AG08396 (cell line): ENCODE data around the gene KLHL3.
A peak's percentile ranks its signal among the peaks of the same experiment; 100 is the strongest.

ENCODE experiments used
- DNase-seq: peaks from one replicate; pipeline ENCODE4 v3.0.0; 2012; ENCODE audit warnings: low spot score, mixed read lengths

Gene KLHL3

DNA sequence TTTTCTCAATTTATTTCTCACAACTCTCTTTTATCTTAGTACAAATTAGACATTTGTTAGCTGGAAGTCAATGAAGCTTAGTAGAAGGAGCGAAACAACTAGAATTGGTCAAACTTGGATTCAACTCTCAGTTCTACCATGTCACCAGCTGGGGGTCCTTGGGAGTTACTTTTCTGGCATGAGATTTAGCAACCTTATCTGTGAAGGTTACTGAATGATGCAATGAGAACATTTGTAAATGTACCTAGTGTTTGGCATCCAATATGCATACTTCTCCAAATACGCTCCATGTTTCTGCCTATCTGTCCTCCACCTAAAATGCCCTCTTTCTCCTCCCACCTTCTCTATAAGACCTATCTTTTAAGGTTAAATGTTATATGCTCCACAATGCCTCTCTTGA lies 12.0 kb upstream of the KLHL3 start:
- no peak for DNase-seq

DNA sequence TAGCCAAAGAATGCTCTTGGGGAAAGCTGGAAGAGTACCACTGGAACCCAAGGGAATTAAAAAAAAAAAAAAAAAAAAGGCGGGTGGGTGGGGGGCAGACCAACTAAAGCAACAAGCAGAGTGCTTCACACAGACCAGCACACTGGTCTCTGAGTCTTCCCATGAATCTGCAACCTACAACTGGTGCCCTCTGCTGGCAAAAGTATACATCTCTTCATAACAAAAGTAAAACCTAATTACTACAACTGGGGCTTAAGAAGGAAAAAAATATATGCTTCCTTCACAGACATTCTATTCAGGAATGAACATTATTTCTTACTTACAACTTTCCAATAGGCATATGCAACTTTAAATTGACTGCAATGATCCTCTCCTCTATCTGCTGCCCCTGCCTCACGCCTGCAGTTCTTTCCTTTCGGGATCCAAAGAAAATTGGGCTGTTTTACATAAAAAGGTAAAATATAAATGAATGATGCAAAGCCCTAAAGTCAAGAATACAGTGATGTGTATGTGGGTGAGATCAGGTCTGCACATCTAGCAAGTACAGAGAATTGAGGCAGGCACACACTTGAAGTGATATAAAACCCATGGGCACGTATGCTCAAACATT lies 7.2 kb upstream of the KLHL3 start:
- peak; percentile 48 for DNase-seq

DNA sequence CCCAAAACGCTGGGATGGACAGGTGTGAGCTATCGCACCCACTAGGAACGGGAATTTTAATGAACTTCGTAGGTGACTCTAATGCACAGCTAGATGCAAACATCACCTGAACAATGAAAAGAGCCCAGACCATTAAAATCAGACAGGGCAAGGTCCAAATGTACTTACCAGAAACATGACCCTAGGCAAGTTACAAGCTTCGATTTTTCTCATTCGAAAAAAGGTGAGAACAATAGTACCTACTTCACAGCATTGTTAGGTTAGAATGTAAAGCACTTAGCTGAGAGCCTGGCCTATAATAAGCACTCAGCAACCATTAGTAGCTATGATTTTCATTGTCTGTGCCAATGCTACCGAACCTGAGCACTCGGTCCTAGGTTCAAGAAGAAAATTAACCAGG lies 5.8 kb upstream of the KLHL3 start:
- DNase-seq = no peak

DNA sequence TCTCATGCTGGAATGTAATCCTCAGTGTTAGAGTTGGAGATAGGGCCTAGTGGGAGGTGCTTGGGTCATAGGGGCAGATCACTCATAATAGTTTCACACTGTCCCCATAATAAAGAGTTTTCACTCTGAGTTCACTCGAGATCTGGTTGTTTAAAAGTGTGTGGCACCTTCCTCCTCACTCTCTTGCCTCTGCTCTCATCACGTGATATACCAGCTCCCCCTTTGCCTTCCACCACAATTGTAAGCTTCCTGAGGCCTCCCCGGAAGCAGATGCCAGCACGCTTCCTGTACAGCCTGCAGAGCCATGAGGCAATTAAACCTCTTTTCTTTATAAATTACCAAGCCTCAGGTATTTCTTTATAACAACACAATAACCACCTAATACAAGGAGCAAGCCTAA lies 3.8 kb upstream of the KLHL3 start:
- DNase-seq = no peak

DNA sequence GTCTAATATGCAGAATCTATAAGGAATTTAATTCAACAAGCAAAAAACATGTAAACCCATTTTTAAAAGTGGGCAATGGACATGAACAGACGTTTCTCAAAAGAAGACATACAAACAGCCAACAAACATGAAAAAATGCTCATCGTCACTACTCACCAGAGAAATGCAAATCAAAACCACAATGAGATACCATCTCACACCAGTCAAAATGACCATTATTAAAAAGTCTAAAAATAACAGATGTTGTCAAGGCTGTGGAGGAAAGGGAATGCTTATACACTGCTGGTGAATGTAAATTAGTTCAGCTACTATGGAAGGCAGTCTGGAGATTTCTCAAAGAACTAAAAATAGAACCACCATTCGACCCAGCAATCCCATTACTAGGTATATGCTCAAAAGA lies 3.1 kb upstream of the KLHL3 start:
- no peak for DNase-seq

DNA sequence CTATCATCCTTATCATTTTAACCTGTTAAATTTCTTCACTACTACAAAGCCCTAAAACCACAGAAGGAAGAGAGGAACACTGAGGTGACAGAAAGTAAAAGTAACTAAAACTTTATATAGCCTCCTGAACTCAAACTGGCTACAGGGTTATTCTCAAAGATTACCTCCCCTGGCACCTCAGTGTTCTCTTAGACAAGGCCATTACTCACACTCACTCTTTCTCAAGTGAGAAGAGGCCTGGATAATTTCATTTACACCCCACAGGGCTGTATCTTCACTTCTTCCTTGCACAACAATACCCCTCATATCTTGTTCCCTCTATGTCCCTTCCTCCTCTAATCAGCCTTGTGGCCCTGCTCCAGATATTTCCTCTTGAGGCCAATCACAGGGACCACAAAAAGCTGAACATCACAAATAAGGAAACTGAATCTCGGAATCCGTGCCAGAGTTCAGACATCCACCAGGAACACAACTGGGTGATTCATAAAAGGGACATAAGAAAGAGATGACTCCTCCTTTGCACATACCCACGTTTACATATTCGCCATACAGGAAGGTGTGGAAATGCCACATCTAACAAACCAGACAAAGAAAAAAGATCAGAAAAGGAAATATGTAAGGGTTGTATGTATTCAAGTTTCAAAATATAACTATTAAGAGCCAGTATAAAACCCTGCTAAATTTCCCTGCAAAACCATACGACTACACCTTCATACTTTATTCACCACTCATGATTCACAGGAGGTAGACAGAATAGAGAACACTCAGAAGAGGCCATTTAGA lies 1.7 kb upstream of the KLHL3 start:
- DNase-seq = no peak

DNA sequence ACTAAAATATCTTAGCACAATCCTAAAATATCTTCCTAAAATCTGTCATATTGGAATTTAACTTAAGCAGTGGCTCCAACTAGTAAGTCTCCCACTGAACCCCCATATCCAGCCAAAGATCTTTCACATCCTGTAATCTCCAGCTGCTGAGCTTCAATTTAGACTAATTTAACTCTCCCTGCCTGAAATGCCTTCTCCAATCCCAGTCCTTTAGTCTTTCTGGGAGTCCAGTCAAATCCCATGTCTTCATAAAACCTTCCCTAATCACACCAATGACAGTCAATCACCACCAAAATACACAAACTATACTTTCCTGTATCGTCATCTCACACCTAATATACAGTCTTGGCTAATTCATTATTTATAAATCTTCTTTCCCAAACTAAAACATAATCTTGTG lies 607 bp upstream of the KLHL3 start:
- no peak for DNase-seq

DNA sequence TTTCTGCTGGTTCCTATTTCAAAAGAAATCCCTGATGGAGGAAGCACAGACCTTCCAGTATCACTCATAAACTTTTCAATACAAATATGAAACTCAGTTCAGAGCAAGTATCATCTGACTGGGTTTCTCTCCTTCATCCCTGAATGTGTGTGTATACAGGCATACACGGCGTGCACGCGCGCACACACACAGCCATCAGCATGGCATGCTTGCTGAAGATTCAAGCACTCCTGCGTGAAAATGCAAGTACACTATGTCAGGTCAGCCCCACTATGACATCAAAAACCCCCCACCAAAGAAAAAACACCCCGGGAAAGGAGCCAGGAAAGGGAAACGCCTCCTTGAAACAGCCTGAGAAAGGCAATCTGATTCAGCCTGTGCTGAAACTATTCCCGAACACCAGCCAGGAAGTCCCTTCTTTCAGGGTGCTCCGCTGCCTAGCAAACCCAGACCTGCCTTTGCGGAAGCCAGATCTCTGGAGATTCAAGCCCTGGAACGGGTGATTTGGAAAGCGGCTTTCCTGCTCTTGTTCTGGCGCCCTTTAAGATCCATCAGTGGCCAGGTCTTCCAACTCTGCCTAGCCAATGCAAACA lies 831 bp downstream of the KLHL3 start:
- peak; percentile 31 for DNase-seq

DNA sequence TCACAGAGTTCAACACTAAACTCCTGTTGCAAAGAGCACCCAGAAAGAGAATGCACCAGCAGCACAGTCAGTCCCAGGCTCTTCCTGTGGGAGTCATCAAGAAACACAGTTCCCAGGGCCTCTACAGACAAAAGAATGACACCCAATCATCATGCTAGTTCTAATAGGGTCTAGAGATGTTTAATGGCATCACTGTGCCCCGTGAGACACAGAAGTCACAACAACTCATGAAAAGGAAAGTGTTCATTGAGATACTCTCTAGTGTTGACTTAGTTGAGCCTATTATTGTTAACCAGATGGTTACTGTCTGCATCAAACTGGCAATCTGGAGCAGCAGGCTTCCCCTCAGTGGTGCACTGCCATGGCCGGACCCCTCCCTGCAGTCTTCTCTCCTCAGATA lies 1.6 kb downstream of the KLHL3 start:
- DNase-seq = no peak

DNA sequence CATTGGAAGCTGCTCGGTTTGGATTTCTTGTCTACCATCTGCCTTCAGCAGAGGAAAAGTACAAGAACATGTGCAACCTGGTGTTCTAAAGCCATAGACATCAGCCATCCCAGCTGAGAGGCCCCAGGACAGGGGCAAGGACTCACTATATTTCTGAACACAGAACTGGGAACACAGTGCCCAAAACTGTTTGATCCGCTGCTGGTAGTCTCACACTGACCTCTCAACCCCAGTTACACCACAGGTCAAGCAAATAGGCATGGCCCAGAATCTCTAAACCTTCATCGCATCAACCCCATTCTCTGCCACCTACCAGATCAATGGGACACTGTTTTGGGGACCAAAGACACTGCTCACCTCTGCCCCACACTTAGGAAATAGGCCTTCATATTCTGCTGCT lies 2.0 kb downstream of the KLHL3 start:
- DNase-seq = no peak

DNA sequence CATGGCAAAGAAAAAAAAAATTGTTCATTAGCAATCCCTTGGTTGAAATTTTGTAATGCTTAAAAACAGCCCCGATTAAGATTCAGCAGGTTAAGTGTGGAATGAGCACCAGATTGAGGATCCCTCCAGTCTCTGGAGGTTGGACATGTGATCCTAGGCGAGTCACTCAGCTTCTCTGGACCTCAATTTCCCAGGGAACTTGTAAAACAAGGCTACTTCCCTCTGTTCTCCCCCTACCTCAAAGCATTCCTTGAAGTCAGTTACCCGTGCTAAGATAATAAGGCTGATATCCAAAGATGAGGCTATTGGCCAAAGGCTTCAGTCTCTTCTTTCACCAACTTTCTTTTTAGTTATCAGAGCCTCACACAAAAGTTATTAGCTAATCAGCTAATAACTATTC lies 2.9 kb downstream of the KLHL3 start:
- DNase-seq = no peak

DNA sequence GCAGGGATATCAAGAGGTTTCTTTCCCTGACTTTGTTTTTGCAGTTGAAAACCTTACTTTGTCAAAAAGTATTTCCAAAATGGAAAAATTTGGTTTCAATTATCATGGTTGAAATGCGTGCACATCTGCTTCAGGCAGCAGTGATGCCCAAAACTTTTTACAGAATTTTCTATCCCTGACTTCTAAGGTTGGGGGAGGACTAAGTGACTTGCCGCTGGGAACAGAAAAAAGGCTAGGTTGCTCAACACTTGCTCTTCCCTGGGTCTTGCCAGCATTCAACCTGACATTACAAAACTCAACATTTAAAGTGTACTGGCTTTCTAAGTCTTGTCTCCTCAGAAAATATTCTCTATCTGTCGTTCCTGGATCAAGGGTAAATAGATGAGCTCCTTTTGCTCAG lies 4.7 kb downstream of the KLHL3 start:
- no peak for DNase-seq

DNA sequence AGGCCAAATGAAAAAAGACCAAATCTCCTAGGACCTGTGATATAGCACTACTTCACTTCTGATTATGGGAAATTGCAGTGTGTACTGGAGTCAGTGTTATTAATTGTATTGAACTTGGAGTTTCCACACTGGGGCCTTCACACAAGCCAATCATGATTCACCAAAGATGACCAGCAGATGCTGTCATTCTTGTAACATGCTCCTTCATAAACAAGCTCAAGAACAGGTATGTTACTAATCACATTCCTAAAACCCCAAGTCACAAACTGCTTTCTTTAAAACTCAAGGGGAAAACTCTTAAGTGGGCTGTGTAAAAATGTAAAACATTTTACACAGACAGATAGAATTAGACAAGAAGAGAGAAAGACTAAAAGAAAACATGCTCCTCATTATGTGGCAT lies 5.6 kb downstream of the KLHL3 start:
- peak; percentile 26 for DNase-seq

DNA sequence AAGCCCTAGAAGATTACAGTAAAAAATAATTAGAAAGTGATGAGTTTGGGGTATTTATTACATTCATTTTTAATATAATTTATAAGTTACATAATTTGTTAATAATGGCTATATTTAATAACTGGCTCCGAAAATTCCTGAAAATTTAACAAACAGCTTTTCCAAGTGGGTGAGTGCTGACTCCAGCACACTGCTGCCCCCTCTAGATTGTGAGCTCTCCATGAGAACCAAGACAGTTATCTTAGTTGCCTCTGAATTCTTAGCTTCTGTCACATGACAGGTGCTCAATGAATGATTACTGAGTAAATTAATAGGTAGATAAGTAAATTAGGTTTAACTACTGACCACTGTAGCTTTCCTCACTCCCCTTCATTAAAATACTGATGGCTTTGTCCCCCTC lies 7.8 kb downstream of the KLHL3 start:
- no peak for DNase-seq

DNA sequence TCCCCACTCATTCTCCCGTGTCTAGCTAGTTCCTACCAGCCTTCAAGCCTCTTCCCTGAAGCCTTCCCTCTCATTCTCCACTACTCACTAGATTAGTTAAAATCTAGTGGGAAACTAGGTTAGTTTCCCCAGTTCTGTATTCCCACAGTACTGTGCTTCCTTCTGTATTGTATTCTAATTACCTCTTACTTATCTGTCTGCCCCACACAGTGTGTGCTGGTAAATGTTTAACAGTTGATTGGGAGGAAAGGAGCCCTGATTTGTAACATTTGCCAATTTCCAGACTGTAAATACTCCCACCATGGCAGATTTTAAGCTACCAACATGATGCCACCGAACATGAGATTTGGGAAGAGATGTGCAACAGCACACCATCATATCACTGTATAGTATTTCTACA lies 8.3 kb downstream of the KLHL3 start:
- DNase-seq = no peak

DNA sequence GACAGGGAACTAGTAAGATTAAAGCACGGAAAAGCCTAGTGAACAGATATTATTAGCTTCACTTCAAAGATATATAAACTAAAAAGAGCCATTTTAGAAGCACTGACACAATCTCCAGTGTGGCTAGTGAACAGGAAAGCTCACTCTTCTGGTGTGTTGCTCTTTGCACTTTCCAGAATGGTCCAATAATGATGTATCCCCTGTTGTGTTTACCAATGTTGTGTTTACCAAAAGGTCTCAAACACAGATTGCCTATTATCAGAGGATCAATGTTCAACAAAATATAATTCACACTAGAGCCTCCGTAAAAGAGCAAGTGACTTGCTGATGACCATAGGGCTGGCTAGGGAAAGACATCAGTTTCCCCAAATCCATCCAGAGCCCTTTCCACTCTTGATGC lies 11.6 kb downstream of the KLHL3 start:
- DNase-seq = no peak

DNA sequence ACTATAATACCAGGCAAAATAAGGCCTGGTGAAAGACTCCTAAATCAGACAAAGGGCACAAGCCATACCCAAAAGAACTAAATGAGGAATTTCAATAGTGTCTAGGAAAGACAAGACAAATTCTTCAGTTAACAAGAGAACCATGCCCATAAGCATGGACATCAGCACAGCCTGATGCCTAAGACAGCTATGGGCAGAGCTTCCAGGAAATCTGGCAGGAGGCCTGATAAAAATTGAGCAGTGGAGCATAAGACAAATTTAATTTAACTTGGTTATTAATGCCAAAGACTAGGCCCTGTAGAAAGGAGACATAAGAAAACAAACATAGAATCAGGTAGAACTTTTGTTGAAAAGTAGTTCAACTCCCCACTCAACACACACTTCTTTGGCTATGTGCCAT lies 17.3 kb downstream of the KLHL3 start:
- no peak for DNase-seq

DNA sequence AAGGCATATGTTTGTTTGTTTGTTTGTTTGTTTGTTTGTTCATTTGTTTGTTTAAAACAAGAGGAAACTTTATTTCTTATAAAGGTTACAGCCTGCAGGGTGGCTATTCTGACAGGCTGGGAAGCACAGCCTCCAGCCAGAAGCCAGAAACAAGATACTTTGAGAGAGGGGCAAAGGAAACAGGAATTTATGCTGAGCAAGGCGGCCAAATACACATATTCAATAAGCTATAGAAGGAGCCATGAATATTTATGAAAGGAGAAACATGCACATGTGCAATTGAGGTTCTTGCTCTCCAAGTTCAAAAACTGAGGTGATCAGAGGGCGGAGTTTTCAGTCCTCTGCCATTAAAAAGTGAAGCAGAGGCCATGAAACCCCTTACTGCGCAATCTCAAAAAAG lies 19.6 kb downstream of the KLHL3 start:
- DNase-seq = no peak

DNA sequence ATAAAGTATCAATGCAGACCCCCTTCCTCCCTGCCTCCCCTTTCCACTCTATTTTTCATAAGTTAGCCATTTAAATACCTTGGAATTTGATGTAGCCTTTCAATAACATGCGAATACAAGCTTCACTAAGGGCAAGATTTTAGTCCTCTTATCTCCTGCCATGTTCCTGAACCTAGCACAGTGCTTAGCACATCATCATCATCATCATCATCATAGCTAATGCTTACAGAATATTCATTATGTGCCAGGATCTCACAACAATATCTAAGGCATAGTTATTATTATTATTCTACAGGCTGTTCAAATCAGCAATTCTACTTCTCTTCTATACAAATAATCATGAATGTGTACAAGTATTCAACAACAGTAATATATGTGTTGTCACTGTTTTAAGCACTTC lies 20.4 kb downstream of the KLHL3 start:
- no peak for DNase-seq

DNA sequence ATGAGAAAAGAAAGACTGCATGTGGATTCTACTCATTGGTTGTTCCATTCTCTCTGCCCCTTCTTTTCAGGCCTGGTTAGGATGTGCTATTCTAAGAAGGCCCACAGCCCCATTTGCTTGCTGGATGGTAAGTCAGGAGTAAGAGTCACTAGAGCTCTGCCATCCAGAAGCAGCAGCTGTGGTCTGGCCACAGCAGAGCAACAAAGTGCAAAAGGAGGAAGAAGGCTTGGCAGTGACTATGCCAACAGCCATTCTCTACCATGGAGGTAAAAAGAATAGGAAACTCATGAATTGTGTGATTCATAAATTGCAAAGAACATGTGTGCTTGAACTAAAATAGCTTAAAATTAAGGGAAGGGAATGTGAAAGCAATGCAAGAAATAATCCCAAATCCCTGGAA lies 20.9 kb downstream of the KLHL3 start:
- DNase-seq = no peak

DNA sequence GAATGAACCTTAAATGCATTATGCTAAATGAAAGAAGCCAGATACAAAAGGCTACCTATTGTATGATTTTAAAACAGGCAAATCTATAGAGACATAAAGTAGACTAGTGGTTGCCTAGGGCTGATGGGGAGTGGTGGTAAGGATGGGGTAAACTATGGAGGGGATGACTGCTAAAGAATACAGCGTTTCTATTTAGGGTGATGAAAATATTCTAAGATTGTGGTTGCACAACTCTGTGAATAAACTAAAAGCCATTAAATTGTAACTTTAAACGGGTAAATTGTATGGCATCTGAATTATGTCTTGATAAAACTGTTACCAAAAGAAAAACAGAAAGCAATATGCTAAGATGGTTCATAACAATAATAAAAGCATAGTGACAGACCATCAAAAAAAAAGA lies 21.4 kb downstream of the KLHL3 start:
- DNase-seq = no peak

DNA sequence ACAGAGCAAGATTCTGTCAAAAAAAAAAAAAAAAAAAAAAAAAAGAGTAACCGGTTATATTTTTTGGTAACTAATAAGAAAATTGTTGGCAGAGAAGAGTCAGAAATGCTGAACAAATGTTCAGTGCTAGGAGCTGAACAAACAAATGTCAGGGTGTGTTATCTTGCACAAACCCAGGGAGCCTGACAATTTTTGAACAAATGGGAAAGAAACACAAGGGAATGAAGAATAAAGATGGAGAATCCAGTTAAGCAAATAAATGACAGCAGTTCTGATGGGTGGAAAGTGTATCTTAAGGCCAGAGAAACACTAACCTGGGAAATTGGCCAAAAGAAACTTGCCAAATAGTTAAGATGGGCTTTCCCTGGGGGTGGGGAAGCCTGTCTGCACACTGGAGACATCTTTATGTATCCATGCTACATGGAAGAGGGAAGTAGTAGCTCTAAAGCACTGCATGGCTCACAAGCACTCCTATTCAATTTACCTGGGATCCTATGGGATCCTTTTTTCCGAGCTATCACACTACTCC lies 23.7 kb downstream of the KLHL3 start:
- no peak for DNase-seq

DNA sequence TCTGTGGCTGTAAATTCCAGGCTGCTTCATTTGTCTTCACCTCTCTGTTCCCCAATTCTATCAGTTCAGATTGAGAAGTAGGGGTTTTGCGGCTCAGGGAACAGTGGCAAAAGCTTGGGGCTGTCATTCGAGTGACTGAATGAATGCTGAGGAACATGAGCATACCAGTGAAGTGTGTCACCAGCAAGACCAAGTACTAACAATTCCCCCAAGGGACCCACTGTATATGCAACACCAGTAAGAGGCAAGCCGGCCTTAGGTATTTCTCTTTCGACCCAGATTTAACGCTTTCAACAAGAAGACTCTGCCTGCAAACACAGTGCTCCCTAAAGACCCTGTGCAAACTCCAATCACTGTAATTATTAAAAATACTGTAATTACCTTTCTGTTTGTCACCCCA lies 25.8 kb downstream of the KLHL3 start:
- DNase-seq = no peak
